ENCODE results near the gene NHEJ1. TPM values are rescaled to one million over a fixed set of nuclear protein-coding genes. Genes with fewer than 3 reads are reported as not detected.

The NHEJ1 gene
- total RNA-seq, 1 experiment from 2014 or later, result 20.8 TPM

- no peak overlapping the region for H3K27ac ChIP-seq (ENCODE audit: insufficient read length, low read depth, low read length)
- no peak for DNase-seq
- TF ChIP-seq CTCF (conservative IDR thresholded peaks at IDR 0.05), result peak; percentile 23; the same call in 1 of the 3 replicates
- no peak overlapping the region for H2BK120ac ChIP-seq (ENCODE audit: low read depth, low read length, poor library complexity, severe bottlenecking)
- no peak overlapping the region for H2BK5ac ChIP-seq (ENCODE audit: insufficient read length, low read length)
- no peaks in the 10 kb centered on the region for H3K9me3 Mint-ChIP-seq
- H4K5ac ChIP-seq (ENCODE audit: insufficient read length, low read depth, low read length), result no peak overlapping the region
- H2BK12ac ChIP-seq (ENCODE audit: insufficient read length, low read depth, low read length), result no peak overlapping the region
- no peak overlapping the region for H3K27ac Mint-ChIP-seq
- H3K23ac ChIP-seq (ENCODE audit: insufficient read length, low read depth, low read length), result no peak overlapping the region
- H3T11ph ChIP-seq (ENCODE audit: low read length), result no peak overlapping the region
- no peak overlapping the region for H4K91ac ChIP-seq (ENCODE audit: insufficient read length, low read depth, low read length)
- no peaks in the 10 kb centered on the region for H3K23me2 ChIP-seq (ENCODE audit: insufficient read length, low read depth, low read length, poor library complexity, severe bottlenecking)
- no peak overlapping the region for H3K14ac ChIP-seq (ENCODE audit: insufficient read depth, low read length)
- no peak overlapping the region for H2BK20ac ChIP-seq (ENCODE audit: low read depth, low read length, poor library complexity, severe bottlenecking)
- H2AK5ac ChIP-seq (ENCODE audit: insufficient read length, low read length), result no peak overlapping the region
- no peaks in the 10 kb centered on the region for H3K36me3 Mint-ChIP-seq (ENCODE audit: insufficient read depth in 1 of 3, low read depth in 3 of 3)
- peaks cover 50% of the 10 kb centered on the region for H3K27me3 Mint-ChIP-seq (ENCODE audit: low read depth)
- H3K9ac ChIP-seq (ENCODE audit: extremely low read depth, insufficient read length, low read length), result no peak overlapping the region
- no peaks in the 10 kb centered on the region for H3K4me1 ChIP-seq (ENCODE audit: insufficient read depth, low read length)
- peaks cover 2 to 3% of the 10 kb centered on the region in 2 experiments for H3K4me1 Mint-ChIP-seq
- no peak overlapping the region for H4K8ac ChIP-seq (replicated peaks; ENCODE audit: insufficient read length, low read depth, low read length)
- H3K9me3 ChIP-seq (ENCODE audit: control insufficient read depth, low read depth, low read length), result no peaks in the 10 kb centered on the region
- no peak overlapping the region for H3K4me2 ChIP-seq (ENCODE audit: insufficient read depth, insufficient read length, low read length)
- no peaks in the 10 kb centered on the region for H3K79me1 ChIP-seq (ENCODE audit: insufficient read depth, low read depth, low read length, poor library complexity, severe bottlenecking)
- H4K20me1 ChIP-seq (ENCODE audit: control insufficient read depth, insufficient read depth, insufficient read length), result no peaks in the 10 kb centered on the region
- H3K79me2 ChIP-seq (ENCODE audit: insufficient read depth, low read length), result no peaks in the 10 kb centered on the region
- H3K18ac ChIP-seq (ENCODE audit: insufficient read length, low read depth, low read length), result no peak overlapping the region
- no peak overlapping the region for H3K56ac ChIP-seq (ENCODE audit: insufficient read length, low read depth, low read length)
- H2AFZ ChIP-seq (ENCODE audit: low read length), result no peak overlapping the region
- no peak overlapping the region for H3K4ac ChIP-seq (ENCODE audit: low read depth, low read length)
- H3K4me3 Mint-ChIP-seq, result no peak overlapping the region
- no CpG with 5 or more reads among the region's 6 CpGs for WGBS (ENCODE audit: extremely low coverage, insufficient read length, low lambda C conversion rate)
- H2BK15ac ChIP-seq (ENCODE audit: low read depth, low read length), result no peak overlapping the region
- no peaks in the 10 kb centered on the region for H3K27me3 ChIP-seq (ENCODE audit: insufficient read depth, low read length)
Measured at GRCh38 chr2:219034823-219035222, 125.8 kb downstream of the NHEJ1 start.

Data from H9 (cell line).